Measurements from ENCODE around the gene ZFYVE27. TPM values are rescaled to one million over a fixed set of nuclear protein-coding genes. Genes with fewer than 3 reads are reported as not detected.
A peak's percentile ranks its signal among the peaks of the same experiment; 100 is the strongest.
"Not testable (repeated sequence)": the region's sequence is repeated elsewhere in the genome, so short reads cannot be mapped to it uniquely, and the experiment has no call there.

Gene ZFYVE27
- total RNA-seq, 1 experiment from 2014 or later: 26.0 TPM

- CTCF ChIA-PET: interaction anchor here (1.4 to 2.4 kb wide), 3 partner anchors 11 to 21 kb away, joined by 5 to 12 read pairs (median 9); partner anchors contain the start of gene AVPI1
- H3K9me3 Mint-ChIP-seq; H3K4me1 Mint-ChIP-seq; POLR2A ChIA-PET; H3K36me3 Mint-ChIP-seq; H3K27me3 Mint-ChIP-seq (ENCODE audit: low read depth); DNase-seq (ENCODE audit: low spot score); ATAC-seq; H3K4me3 Mint-ChIP-seq; H3K27ac Mint-ChIP-seq: not testable (repeated sequence)
Observed at GRCh38 chr10:97698072-97698655, 38.8 kb upstream of the ZFYVE27 start.

DNA sequence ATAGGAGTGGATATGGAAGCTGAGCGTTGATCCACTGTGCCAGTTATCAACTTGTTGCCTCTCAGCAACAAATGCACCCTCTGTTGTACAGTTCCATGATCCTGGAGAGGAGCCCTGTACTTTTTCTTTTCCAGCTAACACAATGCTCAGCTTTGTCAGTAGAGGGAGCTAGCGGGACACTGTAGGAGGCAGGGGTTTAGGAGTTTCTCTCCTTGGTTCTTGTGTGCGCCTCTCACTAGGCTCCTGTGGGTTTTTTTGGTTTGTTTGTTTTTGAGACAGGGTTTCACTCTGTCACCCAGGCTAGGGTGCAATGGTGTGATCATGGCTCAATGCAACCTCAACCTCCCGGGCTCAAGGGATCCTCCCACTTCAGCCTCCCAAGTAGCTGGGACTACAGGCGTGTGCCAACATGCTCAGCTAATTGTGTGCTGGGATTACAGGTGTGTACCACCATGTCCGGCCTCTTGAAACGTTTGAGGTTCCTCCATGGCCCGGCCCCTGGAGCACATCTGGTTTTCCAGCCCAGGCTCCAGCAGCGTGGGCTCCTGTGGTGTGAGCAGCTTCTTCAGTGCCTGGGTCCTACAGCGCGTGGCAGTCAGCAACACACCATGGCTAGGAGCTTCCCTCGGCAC, 35.4 kb upstream of the ZFYVE27 start:
- Mint-ChIP-seq H3K4me3 (no peak overlapping the region), H3K4me1 (peaks cover 7% of the 10 kb centered on the region), H3K27me3 (ENCODE audit: low read depth) (peaks cover 10% of the 10 kb centered on the region), H3K27ac (no peak overlapping the region), H3K9me3 (no peaks in the 10 kb centered on the region), H3K36me3 (no peaks in the 10 kb centered on the region)
- TF ChIP-seq, protein P1, sequence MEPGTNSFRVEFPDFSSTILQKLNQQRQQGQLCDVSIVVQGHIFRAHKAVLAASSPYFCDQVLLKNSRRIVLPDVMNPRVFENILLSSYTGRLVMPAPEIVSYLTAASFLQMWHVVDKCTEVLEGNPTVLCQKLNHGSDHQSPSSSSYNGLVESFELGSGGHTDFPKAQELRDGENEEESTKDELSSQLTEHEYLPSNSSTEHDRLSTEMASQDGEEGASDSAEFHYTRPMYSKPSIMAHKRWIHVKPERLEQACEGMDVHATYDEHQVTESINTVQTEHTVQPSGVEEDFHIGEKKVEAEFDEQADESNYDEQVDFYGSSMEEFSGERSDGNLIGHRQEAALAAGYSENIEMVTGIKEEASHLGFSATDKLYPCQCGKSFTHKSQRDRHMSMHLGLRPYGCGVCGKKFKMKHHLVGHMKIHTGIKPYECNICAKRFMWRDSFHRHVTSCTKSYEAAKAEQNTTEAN (CRISPR knock-in tag; IDR thresholded peaks at IDR 0.05): no peak
- TF ChIP-seq ATF1 (CRISPR knock-in tag; IDR thresholded peaks at IDR 0.05): no peak
- TF ChIP-seq, protein P2, sequence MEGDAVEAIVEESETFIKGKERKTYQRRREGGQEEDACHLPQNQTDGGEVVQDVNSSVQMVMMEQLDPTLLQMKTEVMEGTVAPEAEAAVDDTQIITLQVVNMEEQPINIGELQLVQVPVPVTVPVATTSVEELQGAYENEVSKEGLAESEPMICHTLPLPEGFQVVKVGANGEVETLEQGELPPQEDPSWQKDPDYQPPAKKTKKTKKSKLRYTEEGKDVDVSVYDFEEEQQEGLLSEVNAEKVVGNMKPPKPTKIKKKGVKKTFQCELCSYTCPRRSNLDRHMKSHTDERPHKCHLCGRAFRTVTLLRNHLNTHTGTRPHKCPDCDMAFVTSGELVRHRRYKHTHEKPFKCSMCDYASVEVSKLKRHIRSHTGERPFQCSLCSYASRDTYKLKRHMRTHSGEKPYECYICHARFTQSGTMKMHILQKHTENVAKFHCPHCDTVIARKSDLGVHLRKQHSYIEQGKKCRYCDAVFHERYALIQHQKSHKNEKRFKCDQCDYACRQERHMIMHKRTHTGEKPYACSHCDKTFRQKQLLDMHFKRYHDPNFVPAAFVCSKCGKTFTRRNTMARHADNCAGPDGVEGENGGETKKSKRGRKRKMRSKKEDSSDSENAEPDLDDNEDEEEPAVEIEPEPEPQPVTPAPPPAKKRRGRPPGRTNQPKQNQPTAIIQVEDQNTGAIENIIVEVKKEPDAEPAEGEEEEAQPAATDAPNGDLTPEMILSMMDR (IDR thresholded peaks at IDR 0.05): peak; percentile 64; the same call in 1 of the 2 replicates
- TF ChIP-seq, protein P3, sequence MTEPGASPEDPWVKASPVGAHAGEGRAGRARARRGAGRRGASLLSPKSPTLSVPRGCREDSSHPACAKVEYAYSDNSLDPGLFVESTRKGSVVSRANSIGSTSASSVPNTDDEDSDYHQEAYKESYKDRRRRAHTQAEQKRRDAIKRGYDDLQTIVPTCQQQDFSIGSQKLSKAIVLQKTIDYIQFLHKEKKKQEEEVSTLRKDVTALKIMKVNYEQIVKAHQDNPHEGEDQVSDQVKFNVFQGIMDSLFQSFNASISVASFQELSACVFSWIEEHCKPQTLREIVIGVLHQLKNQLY (CRISPR knock-in tag; IDR thresholded peaks at IDR 0.05): no peak
- POLR2A ChIA-PET: interaction anchor here (0.8 to 1.4 kb wide), 4 partner anchors 14 to 49 kb away, joined by 3 to 12 read pairs (median 4); partner anchors contain the start of genes AVPI1 and ZFYVE27
- CTCF ChIA-PET: interaction anchor here (0.6 to 2.5 kb wide), 32 partner anchors 8 to 340 kb away, joined by 3 to 56 read pairs (median 5); partner anchors contain the start of genes AVPI1, GOLGA7B, MARVELD1 and ZFYVE27
- DNase-seq (ENCODE audit: low spot score) (peak; percentile 44), ATAC-seq (peak; percentile 96)

DNA sequence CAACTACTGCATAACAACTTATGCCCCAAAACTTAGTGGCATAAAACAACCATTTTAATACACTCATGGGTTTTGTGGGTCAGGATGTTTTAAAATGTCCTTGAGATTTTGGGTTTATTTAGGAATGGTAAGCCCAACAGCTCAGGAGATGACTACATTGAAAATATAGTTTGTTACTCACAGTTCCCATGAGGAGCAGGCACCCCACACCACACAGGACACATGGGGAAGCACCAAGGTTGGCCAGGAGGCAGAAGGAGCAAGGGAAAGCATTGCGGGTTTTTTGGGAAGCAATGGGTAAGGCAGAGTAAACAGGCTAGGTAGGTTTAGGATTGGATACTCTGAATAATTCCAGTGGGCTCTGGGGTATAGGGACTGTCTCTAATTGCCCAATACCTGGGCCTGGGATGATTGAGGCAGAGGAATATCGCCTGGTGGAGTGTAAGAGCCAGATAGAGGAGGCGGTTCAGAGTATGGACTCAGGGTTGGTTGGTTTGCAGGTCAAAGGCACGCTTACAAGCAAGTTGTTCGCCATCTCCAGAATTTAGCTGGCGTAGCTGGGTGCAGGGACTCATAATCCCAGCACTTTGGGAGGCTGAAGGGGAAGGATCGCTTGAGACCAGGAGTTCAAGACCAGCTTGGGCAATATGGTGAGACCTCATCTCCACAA, 33.4 kb upstream of the ZFYVE27 start:
- DNase-seq (ENCODE audit: low spot score): no peak
- TF ChIP-seq RORB (CRISPR knock-in tag; IDR thresholded peaks at IDR 0.05): no peak
- TF ChIP-seq ZNF219 (CRISPR knock-in tag; IDR thresholded peaks at IDR 0.05; ENCODE audit: borderline replicate concordance): no peak
- no peak for TF ChIP-seq TCF7 (CRISPR knock-in tag; IDR thresholded peaks at IDR 0.05; ENCODE audit: low read depth)
- no peak for TF ChIP-seq NFYB (CRISPR knock-in tag; conservative IDR thresholded peaks at IDR 0.05; ENCODE audit: low read depth)
- no peak for TF ChIP-seq ZNF671 (CRISPR knock-in tag; IDR thresholded peaks at IDR 0.05)
- no peak for TF ChIP-seq NFATC4 (CRISPR knock-in tag; IDR thresholded peaks at IDR 0.05)
- TF ChIP-seq ZNF121 (CRISPR knock-in tag; IDR thresholded peaks at IDR 0.05): no peak
- TF ChIP-seq, protein P4, sequence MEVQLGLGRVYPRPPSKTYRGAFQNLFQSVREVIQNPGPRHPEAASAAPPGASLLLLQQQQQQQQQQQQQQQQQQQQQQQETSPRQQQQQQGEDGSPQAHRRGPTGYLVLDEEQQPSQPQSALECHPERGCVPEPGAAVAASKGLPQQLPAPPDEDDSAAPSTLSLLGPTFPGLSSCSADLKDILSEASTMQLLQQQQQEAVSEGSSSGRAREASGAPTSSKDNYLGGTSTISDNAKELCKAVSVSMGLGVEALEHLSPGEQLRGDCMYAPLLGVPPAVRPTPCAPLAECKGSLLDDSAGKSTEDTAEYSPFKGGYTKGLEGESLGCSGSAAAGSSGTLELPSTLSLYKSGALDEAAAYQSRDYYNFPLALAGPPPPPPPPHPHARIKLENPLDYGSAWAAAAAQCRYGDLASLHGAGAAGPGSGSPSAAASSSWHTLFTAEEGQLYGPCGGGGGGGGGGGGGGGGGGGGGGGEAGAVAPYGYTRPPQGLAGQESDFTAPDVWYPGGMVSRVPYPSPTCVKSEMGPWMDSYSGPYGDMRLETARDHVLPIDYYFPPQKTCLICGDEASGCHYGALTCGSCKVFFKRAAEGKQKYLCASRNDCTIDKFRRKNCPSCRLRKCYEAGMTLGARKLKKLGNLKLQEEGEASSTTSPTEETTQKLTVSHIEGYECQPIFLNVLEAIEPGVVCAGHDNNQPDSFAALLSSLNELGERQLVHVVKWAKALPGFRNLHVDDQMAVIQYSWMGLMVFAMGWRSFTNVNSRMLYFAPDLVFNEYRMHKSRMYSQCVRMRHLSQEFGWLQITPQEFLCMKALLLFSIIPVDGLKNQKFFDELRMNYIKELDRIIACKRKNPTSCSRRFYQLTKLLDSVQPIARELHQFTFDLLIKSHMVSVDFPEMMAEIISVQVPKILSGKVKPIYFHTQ (CRISPR knock-in tag; IDR thresholded peaks at IDR 0.05): no peak
- no peak for TF ChIP-seq FOXP4 (CRISPR knock-in tag; IDR thresholded peaks at IDR 0.05)
- TF ChIP-seq ATF2 (CRISPR knock-in tag; IDR thresholded peaks at IDR 0.05; ENCODE audit: borderline replicate concordance, low read depth): no peak
- H3K36me3 Mint-ChIP-seq: no peaks in the 10 kb centered on the region
- ChIA-PET CTCF (interaction anchor here (0.7 to 2.5 kb wide), 2 partner anchors 28 to 295 kb away, joined by 3 to 37 read pairs; no protein-coding TSS in a partner anchor), POLR2A (interaction anchor here (0.6 to 1.4 kb wide), 2 partner anchors 11 to 73 kb away, joined by 3 to 4 read pairs; no protein-coding TSS in a partner anchor)
- H3K4me1 Mint-ChIP-seq: peaks cover 7% of the 10 kb centered on the region
- ATAC-seq: no peak
- H3K4me3 Mint-ChIP-seq: no peak overlapping the region
- no peak overlapping the region; the same call in 1 of the 2 replicates for H3K27ac Mint-ChIP-seq
- H3K9me3 Mint-ChIP-seq: no peaks in the 10 kb centered on the region
- peaks cover 13% of the 10 kb centered on the region for H3K27me3 Mint-ChIP-seq (ENCODE audit: low read depth)

All from WTC11 (cell line).